Tibial artery (tissue), 4 donors: ENCODE results near the gene DPF3.

ENCODE experiments used
- DNase-seq, 2 donors: peaks; one replicate each; pipeline ENCODE4 v3.0.0-alpha.2; 2019
- H3K27ac ChIP-seq, 2 donors: fragments of 200-600 bp; sonication (generic) in 1 of 2; 1 replicate in 1 of 2; 2 replicates in 1 of 2; pipeline ENCODE4 v1.5.1; 2018 to 2019; ENCODE audit warnings: mild to moderate bottlenecking in 1 of 2
- H3K27me3 ChIP-seq, 2 donors: fragments of 200-600 bp; sonication (generic) in 1 of 2; one replicate each; pipeline versions ENCODE4 v1.5.1 to v1.6.0; 2016 to 2019
- H3K36me3 ChIP-seq, 3 donors: fragments of 200-600 bp; sonication (generic) in 2 of 3; one replicate each; pipeline ENCODE4 v1.5.1; 2016 to 2019; ENCODE audit warnings: mild to moderate bottlenecking in 2 of 3
- H3K4me1 ChIP-seq, 4 donors: fragments of 200-600 bp; sonication (generic) in 2 of 4; 1 replicate in 3 of 4; 2 replicates in 1 of 4; pipeline ENCODE4 v1.5.1; 2016 to 2019
- H3K4me3 ChIP-seq, 2 donors: fragments of 200-600 bp; sonication (generic) in 1 of 2; 1 replicate in 1 of 2; 2 replicates in 1 of 2; pipeline ENCODE4 v1.5.1; 2018 to 2019; ENCODE audit warnings: mild to moderate bottlenecking in 2 of 2
- H3K9me3 ChIP-seq, 3 donors: fragments of 200-600 bp; sonication (generic) in 1 of 3; one replicate each; pipeline ENCODE4 v1.5.1; 2016 to 2019
- CTCF ChIP-seq, 2 experiments: fragments of 200-600 bp in 1 of 2; fragments of 450-650 bp in 1 of 2; IDR thresholded peaks; one replicate each; pipeline ENCODE4 v1.5.1; 2017 to 2019; ENCODE audit warnings: antibody characterized with exemption in 2 of 2, mild to moderate bottlenecking in 1 of 2, moderate library complexity in 1 of 2
- intact Hi-C: fragments of 100-400 bp; cut with DNase I; formaldehyde crosslinking; loops from one replicate; pipeline ENCODE4 v1.15.0; 2023; ENCODE audit warnings: low total_unique reads

The DPF3 gene

DNA sequence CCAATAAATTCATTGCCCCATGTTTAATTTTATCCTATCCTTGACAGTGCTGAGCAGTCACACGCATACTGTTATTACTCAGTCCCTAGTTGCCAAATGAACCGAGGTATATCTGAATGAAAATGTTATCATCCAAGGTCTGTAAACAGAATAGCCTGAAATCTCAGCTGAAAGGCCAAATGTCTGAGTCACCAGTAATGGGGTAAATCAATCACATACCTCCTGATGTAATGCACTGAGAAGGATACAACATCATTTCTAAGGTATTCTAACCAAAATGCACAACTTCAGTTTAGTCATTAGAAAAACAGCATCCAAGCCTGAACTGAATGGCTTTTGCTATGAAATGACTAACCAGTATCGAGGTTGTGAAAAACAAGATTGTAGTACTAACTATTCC is 228.6 kb downstream of the DPF3 start:
- intact Hi-C loops: no loop called here
- no peaks in the 10 kb centered on the region for H3K9me3 ChIP-seq
- H3K27me3 ChIP-seq: no peaks in the 10 kb centered on the region
- H3K4me1 ChIP-seq: no peaks in the 10 kb centered on the region
- no peak for TF ChIP-seq CTCF (IDR thresholded peaks at IDR 0.05)
- no peak for DNase-seq
- no peak overlapping the region for H3K27ac ChIP-seq
- no peak overlapping the region for H3K4me3 ChIP-seq
- H3K36me3 ChIP-seq: no peaks in the 10 kb centered on the region

- intact Hi-C loops: no loop called here
Observed at GRCh38 chr14:72664651-72665050, 229.2 kb downstream of the DPF3 start.

GRCh38 chr14:72663956-72664650 is 229.8 kb downstream of the DPF3 start:
- no peaks in the 10 kb centered on the region for H3K36me3 ChIP-seq
- DNase-seq: no peak
- no peak overlapping the region for H3K4me3 ChIP-seq
- no peak for TF ChIP-seq CTCF (IDR thresholded peaks at IDR 0.05)
- no peak overlapping the region for H3K27ac ChIP-seq
- H3K27me3 ChIP-seq: no peaks in the 10 kb centered on the region
- H3K4me1 ChIP-seq: no peaks in the 10 kb centered on the region
- H3K9me3 ChIP-seq: no peaks in the 10 kb centered on the region
- intact Hi-C loops: no loop called here

More at GRCh38 chr14:72664651-72665050, 229.2 kb downstream of the DPF3 start:
- no peak for DNase-seq
- Histone ChIP-seq H3K4me3 (no peak overlapping the region), H3K27me3 (no peaks in the 10 kb centered on the region), H3K9me3 (no peaks in the 10 kb centered on the region), H3K4me1 (no peaks in the 10 kb centered on the region), H3K36me3 (no peaks in the 10 kb centered on the region), H3K27ac (no peak overlapping the region)
- TF ChIP-seq CTCF (IDR thresholded peaks at IDR 0.05): no peak

DNA sequence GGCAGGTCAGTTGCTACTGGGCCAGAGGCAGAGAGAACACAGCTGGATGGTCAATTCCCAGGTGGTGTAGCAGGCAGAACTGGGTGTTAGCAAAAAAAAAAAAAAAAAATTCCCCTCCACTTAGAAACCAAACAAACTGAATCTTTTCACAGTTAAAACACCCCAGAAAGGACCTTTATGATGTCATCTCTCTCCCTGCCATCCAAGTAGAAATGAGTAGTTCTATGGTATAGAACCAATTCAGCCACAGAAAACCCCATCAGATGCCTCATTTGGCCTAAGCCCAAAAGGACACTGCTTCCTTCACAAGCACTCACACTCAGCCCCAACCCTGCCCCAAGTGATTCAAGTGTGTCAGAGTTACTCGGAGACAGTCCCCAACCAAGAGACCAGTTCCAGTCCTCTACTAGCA is 230.8 kb downstream of the DPF3 start:
- no peaks in the 10 kb centered on the region for H3K36me3 ChIP-seq
- H3K4me3 ChIP-seq: no peak overlapping the region
- H3K27ac ChIP-seq: no peak overlapping the region
- no peaks in the 10 kb centered on the region for H3K27me3 ChIP-seq
- H3K4me1 ChIP-seq: no peaks in the 10 kb centered on the region
- no peak for TF ChIP-seq CTCF (IDR thresholded peaks at IDR 0.05)
- H3K9me3 ChIP-seq: no peaks in the 10 kb centered on the region
- intact Hi-C loops: no loop called here
- DNase-seq: no peak

- no peak overlapping the region for H3K4me3 ChIP-seq
- H3K4me1 ChIP-seq: no peaks in the 10 kb centered on the region
- no peaks in the 10 kb centered on the region for H3K36me3 ChIP-seq
- TF ChIP-seq CTCF (IDR thresholded peaks at IDR 0.05): no peak
- no peaks in the 10 kb centered on the region for H3K9me3 ChIP-seq
- no peak for DNase-seq
- H3K27ac ChIP-seq: no peak overlapping the region
- intact Hi-C loops: no loop called here
- no peaks in the 10 kb centered on the region for H3K27me3 ChIP-seq
Observed at GRCh38 chr14:72662214-72662613, 231.7 kb downstream of the DPF3 start.
